Measurements from ENCODE around the gene MYBBP1A.
"Not testable (repeated sequence)": the region's sequence is repeated elsewhere in the genome, so short reads cannot be mapped to it uniquely, and the experiment has no call there.

Gene MYBBP1A, protein sequence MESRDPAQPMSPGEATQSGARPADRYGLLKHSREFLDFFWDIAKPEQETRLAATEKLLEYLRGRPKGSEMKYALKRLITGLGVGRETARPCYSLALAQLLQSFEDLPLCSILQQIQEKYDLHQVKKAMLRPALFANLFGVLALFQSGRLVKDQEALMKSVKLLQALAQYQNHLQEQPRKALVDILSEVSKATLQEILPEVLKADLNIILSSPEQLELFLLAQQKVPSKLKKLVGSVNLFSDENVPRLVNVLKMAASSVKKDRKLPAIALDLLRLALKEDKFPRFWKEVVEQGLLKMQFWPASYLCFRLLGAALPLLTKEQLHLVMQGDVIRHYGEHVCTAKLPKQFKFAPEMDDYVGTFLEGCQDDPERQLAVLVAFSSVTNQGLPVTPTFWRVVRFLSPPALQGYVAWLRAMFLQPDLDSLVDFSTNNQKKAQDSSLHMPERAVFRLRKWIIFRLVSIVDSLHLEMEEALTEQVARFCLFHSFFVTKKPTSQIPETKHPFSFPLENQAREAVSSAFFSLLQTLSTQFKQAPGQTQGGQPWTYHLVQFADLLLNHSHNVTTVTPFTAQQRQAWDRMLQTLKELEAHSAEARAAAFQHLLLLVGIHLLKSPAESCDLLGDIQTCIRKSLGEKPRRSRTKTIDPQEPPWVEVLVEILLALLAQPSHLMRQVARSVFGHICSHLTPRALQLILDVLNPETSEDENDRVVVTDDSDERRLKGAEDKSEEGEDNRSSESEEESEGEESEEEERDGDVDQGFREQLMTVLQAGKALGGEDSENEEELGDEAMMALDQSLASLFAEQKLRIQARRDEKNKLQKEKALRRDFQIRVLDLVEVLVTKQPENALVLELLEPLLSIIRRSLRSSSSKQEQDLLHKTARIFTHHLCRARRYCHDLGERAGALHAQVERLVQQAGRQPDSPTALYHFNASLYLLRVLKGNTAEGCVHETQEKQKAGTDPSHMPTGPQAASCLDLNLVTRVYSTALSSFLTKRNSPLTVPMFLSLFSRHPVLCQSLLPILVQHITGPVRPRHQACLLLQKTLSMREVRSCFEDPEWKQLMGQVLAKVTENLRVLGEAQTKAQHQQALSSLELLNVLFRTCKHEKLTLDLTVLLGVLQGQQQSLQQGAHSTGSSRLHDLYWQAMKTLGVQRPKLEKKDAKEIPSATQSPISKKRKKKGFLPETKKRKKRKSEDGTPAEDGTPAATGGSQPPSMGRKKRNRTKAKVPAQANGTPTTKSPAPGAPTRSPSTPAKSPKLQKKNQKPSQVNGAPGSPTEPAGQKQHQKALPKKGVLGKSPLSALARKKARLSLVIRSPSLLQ (N-terminal part only)

DNA sequence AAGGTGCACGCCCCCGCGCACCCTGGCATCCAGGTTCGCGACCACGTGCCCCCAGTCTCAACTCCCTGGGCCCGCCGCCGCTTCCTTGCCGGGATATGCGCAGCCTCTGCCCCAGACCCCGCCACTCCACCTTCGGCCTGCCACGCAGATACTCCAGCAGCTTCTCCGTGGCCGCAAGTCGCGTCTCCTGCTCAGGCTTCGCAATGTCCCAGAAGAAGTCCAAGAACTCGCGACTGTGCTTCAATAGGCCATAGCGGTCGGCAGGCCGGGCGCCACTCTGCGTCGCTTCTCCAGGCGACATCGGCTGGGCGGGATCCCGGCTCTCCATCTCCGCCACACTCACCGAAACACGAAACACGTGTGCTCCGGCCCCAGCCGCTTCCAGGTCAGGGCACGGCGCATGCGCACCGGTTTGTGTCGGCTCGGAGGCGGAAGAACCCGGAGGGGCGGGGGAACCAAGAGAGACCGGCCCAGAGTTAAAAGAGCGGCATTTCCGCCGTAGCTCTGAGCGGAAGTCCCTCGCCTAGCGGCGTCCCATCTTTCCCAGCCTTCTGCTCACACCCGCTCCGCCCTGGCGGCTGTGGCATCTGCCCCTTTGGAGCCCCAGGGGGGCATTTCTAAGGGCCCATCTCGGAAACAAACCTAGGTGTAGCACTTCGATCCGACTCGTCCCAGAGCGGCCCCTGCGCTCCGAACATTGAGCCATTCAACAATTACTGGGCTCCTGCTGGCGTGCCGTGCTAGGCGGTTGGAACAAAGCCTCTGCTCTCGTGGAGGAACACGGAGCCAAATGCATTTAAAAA lies at the start of gene MYBBP1A:
Gene MYBBP1A, minus strand, starts transcription at position 388 of the 803 bp plus-strand sequence. Its CDS starts 60 bp downstream, at position 328.
- peak; percentile 96 for DNase-seq (ENCODE audit: low spot score)

DNA sequence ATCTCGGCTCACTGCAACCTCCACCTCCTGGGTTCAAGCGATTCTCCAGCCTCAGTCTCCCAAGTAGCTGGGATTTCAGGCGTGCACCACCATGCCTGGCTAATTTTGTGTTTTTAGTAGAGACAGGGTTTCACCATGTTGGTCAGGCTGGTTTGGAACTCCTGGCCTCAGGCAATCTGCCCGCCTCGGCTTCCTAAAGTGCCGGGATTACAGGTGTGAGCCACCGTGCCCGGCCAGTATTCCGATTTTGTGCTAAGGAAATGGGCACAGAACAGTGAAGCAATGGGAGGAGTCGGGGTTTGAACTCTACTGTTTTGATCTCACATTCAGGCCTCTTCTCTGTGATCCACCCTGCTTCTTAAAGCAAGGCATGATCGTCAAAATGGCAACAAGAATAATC lies 49.6 kb upstream of the MYBBP1A start:
- not testable (repeated sequence) for DNase-seq (ENCODE audit: low spot score)

DNA sequence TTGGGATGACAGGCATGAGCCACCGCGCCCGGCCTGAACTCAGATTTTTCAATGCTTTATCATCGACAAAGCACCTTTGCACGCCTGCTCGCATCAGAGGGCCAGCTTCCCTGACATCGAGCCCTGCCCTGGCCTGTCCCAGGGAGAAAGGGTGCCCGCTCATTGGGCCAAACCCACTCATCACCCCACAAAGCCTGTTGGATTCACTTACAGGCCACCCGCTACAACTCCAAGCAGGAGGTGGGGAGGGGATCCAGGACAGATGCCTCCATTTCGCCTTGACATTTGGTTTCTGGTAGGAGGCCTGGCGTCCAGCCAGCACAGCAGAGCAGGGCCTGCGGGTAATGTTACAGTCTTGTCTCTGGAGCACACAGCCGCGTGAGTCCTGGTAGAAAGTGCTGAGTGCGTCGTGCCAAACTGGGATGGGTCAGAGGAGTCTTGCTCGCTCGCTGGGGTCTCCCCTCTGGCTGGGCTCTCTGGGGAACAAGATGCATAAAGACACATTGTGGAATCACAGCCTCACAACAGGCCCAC lies 49.0 kb upstream of the MYBBP1A start:
- peak; percentile 88 for DNase-seq (ENCODE audit: low spot score)

DNA sequence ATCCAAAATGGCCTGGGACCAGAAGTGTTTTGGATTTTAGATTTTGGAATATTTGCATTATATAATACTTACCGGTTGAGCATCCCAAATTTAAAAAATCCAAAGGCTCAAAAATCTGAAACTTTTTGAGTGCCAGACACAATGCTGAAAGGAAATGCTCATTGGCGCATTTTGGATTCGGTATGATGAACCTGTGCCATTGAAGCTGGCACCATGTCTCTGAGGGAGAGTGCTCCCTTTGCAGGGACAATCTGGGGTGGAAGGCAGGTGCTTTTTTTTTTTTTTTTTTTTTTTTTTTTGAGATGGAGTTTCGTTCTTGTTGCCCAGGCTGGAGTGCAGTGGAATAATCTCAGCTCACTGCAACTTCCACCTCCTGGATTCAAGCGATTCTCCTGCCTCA lies 46.9 kb upstream of the MYBBP1A start:
- peak; percentile 62 for DNase-seq (ENCODE audit: low spot score)

DNA sequence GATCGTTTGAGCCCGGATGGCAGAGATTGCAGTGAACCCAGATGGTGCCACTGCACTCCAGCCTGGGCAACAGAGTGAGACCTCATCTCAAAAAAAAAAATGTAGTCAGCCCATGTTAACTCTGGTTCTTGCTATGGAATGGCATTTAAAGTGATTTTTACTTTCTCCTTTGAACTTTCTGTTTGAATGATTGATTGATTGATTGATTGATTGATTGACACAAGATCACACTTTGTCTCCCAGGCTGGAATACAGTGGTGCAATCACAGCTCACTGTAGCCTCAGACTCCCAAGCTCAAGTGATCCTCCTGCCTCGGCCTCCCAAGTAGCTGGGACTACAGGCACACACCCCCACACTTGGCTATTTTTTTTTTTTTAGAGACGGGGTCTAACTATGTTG lies 46.1 kb upstream of the MYBBP1A start:
- no peak for DNase-seq (ENCODE audit: low spot score)

DNA sequence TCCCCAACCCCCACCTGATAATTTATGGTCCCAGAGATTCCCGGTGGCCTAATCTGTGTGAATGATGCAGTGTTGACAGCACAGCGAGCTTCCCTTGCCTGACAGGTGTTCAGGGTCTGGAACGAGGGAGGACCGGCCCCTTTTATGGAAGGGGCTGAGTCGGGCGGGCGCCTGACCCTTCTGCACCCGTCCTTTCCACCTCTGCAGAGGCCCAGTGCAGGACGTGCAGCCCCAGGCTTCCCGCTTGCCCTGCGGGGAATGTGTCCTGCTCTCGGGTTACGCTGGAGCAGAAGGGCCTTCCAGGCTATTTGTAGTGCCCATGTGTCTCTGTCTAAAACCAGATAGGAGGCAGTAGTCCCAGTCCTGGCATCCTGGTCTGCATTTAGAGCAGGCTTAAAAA lies 45.4 kb upstream of the MYBBP1A start:
- no peak for DNase-seq (ENCODE audit: low spot score)

DNA sequence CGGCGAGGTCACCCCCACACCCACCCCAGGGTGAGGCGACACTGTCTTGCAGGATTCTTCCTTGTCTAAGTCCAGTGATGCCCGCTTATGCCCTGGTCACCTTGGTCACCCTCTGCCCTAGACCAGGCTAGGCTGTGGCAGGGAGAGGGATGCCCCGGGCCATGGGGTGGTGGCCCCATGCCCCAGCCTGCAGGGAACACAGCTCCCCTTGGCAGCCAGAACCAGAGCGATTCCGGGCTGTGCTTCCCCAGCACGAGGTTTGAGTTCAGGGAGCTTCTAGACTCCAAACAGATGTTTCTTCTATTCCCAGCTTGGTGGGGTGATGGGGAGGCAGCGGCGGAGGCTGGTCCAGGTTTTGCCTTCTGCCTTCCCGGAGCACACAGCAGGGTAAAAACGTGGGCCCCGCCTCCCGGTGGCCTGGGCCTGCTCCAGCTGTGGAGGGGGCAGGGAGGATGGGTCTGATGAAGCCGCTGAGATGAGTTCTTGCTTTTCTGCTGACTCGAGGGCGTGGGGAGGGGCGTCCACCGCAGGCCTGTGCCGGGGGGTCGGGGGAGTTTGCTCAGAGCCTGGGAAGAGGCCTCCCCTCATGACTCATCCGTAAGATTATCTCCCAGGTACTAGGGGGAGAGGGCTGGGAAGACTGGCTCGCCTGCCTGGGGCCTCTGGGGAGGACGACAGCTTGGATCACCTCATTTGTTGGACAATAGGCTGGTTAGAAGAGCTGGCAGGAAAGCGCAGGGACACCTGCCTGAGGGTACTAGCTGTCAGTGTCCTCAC lies 44.5 kb upstream of the MYBBP1A start:
- DNase-seq (ENCODE audit: low spot score), result peak; percentile 38

DNA sequence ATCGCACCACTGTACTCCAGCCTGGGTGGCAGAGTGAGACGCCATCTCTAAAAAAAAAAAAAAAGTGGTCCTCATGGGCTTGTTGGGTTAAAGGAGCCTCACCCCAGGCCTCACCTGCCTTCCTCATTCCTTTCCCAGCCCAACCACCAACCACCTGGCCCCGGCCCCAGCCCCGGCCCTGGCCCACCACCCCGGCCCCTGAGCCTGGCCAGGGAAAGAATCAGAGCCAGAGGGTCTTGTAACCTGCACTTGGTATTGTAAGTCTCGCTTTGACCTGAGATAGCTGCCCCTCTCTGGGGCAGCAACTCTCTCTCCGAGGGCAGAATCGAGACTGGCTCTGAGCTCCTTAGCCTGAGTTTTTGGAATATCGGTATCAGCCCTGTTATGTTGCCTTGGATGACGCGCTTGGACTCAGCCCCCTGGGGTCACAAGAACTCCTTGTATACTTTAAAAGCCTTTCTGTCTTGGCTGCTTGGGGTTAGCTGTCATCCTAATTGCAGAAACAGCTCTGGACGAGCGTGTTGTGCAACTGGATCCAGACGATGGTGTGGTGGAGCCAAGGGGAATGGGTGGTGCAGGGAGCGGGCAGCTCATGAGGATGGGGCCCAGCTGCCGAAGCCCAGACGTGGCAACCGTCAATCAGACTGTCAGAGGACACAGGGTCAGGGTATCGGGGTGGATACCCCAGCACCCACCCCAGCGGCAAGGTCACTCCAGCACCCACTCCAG lies 43.8 kb upstream of the MYBBP1A start:
- DNase-seq (ENCODE audit: low spot score), result no peak

DNA sequence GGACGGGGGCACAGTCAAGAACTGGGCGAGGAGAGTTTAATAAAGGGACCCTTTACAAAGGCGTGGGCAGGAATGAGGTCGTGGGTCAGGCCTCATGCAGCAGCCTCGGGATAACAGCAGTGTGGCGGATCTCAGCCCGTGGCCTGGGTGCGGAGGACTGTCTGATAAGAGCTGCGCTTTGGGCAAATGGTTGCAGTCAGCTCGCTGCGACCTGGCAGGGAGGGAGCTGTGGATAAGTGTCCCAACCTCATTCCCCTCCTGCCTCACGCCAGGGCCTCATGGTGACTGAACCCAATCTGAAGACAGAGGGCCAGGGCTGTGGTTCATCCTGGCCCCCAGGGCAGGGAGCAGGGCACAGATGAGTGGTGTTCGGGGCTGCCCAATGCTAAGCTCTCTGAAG lies 42.8 kb upstream of the MYBBP1A start:
- DNase-seq (ENCODE audit: low spot score), result no peak

DNA sequence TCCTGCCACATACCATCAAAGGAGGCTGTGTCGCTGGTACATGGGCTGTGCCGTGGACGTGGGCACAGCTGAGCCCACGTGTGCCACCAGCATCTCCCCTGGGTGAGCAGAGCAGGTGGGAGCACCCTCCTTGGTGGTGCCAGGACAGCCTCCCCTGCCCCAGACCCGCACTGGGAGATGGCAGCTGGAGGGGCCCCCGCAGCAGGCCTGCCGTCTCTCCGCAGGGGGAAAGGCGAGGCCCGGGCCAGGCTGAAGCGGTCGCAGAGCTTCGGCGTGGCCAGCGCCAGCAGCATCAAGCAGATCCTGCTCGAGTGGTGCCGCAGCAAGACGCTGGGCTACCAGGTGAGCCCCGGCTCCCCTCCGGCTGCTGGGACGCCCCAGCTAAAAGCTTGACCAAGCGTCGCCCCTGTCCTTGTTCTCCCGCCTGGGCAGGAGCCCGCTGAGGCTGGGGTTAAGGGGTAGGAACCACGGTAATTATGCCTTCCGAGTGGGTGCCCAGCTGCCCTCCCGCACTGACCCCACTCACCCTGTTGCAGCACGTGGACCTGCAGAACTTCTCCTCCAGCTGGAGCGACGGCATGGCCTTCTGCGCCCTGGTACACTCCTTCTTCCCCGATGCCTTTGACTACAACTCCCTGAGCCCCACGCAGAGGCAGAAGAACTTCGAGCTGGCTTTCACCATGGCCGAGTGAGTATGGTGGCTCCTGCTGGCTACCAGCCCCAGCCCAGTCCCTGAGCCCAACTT lies 41.6 kb upstream of the MYBBP1A start:
- no peak for DNase-seq (ENCODE audit: low spot score)

DNA sequence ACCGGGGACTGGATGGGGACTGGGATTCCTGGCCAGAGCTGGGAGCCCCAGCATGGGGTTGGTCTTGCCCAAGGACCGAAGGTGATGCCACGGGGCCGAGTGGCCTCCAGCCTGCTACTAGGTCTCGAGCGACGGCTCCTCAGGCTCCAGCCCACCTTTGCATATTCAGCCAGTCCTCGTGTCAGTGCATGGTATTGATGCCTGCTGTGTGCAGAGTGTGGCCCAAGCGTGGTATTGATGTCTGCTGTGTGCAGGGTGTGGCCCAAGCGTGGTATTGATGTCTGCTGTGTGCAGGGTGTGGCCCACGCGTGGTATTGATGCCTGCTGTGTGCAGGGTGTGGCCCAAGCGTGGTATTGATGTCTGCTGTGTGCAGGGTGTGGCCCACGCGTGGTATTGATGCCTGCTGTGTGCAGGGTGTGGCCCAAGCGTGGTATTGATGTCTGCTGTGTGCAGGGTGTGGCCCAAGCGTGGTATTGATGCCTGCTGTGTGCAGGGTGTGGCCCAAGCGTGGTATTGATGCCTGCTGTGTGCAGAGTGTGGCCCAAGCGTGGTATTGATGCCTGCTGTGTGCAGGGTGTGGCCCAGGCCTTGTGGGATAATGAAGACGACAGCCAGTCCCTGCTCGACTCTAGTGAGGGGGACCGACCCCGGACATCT lies 40.6 kb upstream of the MYBBP1A start:
- DNase-seq (ENCODE audit: low spot score), result not testable (repeated sequence)

DNA sequence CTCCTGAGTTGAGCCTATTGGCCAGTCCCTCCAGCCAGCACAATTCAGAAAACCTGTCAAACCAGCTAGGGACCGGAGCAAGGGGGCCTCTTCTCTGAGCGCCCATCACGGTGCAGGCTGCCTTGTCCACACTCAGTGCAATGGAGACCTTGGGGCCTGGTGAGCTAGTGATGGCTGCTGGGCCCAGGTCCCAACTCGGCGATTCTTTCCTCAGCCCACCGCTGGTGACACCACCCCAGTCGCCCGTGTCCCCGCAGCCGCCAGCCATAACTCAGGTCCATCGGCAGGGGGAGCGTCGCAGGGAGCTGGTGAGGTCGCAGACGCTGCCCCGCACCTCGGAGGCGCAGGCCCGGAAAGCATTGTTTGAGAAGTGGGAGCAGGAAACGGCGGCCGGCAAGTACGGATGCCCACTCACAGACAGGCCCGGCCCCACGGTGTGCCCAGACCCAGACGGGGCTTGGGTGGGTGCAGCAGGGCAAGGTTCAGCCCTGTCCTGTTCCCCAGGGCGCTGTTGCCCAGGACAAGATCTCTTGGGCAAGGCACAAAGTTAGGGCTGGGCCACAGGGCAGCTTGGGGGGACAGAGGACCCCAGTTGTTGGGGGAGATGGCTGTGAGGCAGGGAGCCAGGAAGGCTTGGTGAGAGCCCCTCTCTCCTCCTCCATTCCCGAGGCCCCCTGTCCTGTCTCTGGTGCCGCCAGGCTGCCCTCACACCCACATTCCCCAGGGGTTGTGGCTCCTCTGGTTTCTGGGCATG lies 39.9 kb upstream of the MYBBP1A start:
- no peak for DNase-seq (ENCODE audit: low spot score)

DNA sequence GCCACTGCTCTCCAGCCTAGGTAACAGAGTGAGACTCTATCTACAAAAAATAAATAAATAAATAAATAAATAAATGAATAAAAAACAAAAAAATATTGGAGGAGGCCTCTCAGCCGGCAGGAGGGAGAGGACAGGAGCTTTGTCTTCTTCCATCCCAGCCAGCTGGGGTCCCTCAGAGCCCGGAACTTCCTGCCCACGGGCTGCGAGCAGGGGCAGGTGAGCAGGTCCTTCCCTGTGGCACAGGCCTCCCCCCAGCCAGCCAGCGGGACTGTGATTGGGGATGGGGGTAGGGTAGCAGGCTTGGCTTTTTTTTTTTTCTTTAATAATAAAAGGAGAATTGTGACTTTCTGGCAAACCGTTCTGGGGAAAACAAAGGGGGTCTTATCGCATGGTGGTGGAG lies 39.2 kb upstream of the MYBBP1A start:
- no peak for DNase-seq (ENCODE audit: low spot score)

DNA sequence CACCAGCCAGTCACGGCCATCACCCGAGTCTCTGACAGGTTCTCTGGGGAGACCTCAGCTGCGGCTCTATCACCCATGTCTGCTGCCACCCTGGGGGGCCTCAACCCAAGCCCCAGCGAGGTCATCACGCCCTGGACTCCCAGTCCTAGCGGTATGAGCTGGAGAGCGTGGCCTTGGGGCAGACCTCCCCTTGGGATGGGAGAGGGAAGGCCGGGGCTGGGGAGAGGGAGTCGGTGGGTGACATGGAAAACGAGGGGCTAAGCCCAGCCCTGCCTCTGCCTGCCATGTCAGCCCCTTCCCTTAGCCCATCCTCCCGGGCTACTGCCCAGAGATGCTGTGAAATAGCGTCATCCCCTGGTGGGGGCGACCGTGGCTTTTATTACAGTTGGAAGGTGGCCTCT lies 37.8 kb upstream of the MYBBP1A start:
- no peak for DNase-seq (ENCODE audit: low spot score)

DNA sequence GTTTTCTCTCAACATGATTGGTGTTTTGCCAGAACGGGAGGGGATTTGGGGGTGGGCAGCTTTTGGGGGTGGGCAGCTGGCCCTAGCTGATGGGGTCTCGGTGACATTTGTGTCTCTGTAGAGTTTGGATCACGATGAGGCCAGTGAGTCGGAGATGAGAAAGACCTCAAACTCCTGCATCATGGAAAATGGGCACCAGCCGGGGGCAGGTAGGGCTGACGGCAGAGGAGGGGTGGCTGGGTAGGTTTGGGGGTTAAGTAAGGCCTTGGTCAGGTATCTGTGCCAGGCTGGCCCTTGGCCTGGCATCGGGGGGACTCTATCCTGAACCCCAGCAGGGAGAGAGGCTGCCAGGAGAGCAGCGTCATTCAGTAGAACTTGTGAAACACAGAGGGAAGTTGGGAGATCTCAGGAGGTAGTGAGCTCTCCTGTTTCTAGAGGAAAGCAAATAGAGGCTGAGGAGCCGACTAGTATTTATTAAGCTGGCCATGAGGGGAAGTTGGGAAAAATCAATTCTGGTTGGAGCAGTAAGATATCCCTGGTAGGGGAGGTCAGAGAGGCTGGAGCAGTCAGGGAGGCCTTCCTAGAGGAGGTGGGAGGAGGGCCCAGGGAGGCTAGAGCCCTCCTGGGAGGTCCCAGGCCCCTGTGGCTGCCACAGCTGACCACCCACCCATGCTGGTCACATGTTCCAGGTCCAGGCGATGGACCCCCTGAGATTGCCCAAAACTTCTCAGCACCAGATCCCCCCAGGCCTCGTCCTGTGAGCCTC lies 37.2 kb upstream of the MYBBP1A start:
- DNase-seq (ENCODE audit: low spot score), result no peak

DNA sequence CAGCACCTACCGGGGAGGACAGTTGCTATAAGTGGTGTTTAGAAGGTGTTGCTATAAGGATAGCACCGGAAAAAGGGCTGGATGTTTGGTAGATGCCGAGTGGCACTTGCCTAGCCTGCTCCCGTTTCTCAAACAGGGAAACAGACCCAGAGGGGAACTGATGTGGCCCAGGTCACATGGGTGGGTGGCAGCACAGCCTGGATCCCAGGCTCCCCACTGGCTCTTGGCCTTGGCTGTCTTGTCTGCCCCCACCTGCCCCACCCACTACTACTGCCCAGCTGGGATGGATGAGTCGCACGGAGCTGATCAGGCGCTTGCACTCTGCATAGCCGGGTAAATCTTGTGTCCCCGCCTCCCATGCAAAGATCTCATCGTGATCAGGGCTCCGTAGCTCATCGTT lies 36.3 kb upstream of the MYBBP1A start:
- DNase-seq (ENCODE audit: low spot score), result no peak

DNA sequence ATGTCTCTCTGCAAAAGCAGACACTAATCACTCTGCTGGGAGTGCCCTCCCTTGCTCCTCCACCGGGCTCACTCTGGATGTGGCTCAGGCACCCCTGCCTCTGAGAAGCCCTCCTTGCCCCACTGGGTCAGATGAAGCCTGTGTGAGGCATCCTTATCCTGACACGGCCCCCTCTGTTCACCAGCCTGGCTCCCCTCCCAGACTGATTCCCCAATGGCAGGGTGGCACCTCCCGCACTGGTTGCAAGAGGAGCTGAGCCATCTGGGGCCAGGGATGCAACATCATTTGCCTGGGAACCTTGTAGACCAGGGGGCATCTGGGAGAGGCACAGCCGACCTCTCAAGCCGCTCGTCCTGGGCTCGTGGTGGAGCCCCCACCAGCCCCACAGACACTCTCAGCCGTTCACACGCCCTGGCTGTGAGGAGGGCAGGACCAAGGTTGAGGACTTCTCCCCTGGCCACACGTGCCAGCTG lies 35.8 kb upstream of the MYBBP1A start:
- no peak for DNase-seq (ENCODE audit: low spot score)
